Measurements from ENCODE around the gene KCNE2. TPM values are rescaled to one million over a fixed set of nuclear protein-coding genes. Genes with fewer than 3 reads are reported as not detected.

KCNE2 gene
- total and polyA plus RNA-seq, 2 of the 8 experiments (the other 6 are each of a cell fraction or from before 2014, with no cell fraction given): 0.09 to 0.37 TPM

GRCh38 chr21:34367320-34367935, 3.6 kb downstream of the KCNE2 start:
- H2BK120ac ChIP-seq (replicated peaks; ENCODE audit: low read depth, low read length): no peak overlapping the region
- WGBS, 2 experiments (ENCODE audit: extremely low coverage in 1 of 2, insufficient coverage in 1 of 2, insufficient read length in 1 of 2, insufficient replicate concordance in 2 of 2, low coverage in 1 of 2, low lambda C conversion rate in 2 of 2, missing lambda C conversion rate in 1 of 2): 73% methylated on average over 3 of the region's 3 CpGs; no CpG with 5 or more reads in 1 of the 2 experiments
- no peak for TF ChIP-seq MAX (IDR thresholded peaks at IDR 0.05)
- TF ChIP-seq SIX5 (IDR thresholded peaks at IDR 0.05; ENCODE audit: low read depth, low read length): no peak
- no peak for TF ChIP-seq POLR2AphosphoS5 (IDR thresholded peaks at IDR 0.05; ENCODE audit: low read depth, low read length)
- TF ChIP-seq CTCF (IDR thresholded peaks at IDR 0.05; ENCODE audit: control extremely low read depth in 1 of 3, insufficient read depth in 1 of 3, low read depth in 1 of 3, low read length in 3 of 3): peak in 2 of 3 experiments; percentile 54 to 65; a peak in 2 of 4 replicates
- no peak for TF ChIP-seq TAF7 (optimal IDR thresholded peaks at IDR 0.05; ENCODE audit: borderline replicate concordance, low read depth, low read length)
- TF ChIP-seq RAD21 (IDR thresholded peaks at IDR 0.05 in 1 of 2, conservative IDR thresholded peaks at IDR 0.05 in 1 of 2; ENCODE audit: low read depth in 2 of 2, low read length in 2 of 2): peak; percentile 52
- TF ChIP-seq NRF1 (IDR thresholded peaks at IDR 0.05; ENCODE audit: low read depth, low read length): no peak
- no peak overlapping the region for H3K56ac ChIP-seq (replicated peaks; ENCODE audit: insufficient read length, low read depth, low read length)
- H4K5ac ChIP-seq (ENCODE audit: insufficient read length, low read depth, low read length): no peak overlapping the region
- H3K4me2 ChIP-seq (ENCODE audit: insufficient read depth in 1 of 2, low read depth in 2 of 2, low read length in 2 of 2): no peak overlapping the region
- H2BK20ac ChIP-seq (ENCODE audit: low read length): no peak overlapping the region
- H2BK5ac ChIP-seq (ENCODE audit: low read depth, low read length): no peak overlapping the region
- no peak overlapping the region for H3K9ac ChIP-seq (replicated peaks in 1 of 4; ENCODE audit: extremely low read depth in 1 of 4, low read depth in 3 of 4, low read length in 3 of 4)
- H3K27me3 ChIP-seq (replicated peaks in 1 of 4; ENCODE audit: control insufficient read depth in 3 of 4, extremely low read depth in 1 of 4, insufficient read depth in 3 of 4, low read length in 3 of 4): no peaks in the 10 kb centered on the region; a peak in 1 of 7 replicates
- peaks cover 0 to 3% (median 0%) of the 10 kb centered on the region in 4 experiments; a peak in 2 of 7 replicates for H3K4me1 ChIP-seq (replicated peaks in 1 of 4; ENCODE audit: control insufficient read depth in 3 of 4, insufficient read depth in 4 of 4, low read length in 3 of 4)
- FAIRE-seq (no peak), DNase-seq (ENCODE audit: low read depth in 1 of 2, low spot score in 2 of 2) (peak in 1 of 2 experiments; percentile 47)
- no peak overlapping the region for H3K27ac ChIP-seq (ENCODE audit: low read depth, low read length)
- H2AK5ac ChIP-seq (ENCODE audit: low read depth, low read length): no peak overlapping the region
- 0 out of 2 replicates have a peak overlapping the region, but pooled peaks have one; percentile 17 for H2BK12ac ChIP-seq (ENCODE audit: low read depth, low read length)
- no peaks in the 10 kb centered on the region for H3K79me2 ChIP-seq (ENCODE audit: control insufficient read depth in 1 of 2, insufficient read depth in 2 of 2, low read length in 2 of 2)
- POLR2A ChIA-PET (ENCODE audit: partially characterized antibody): interaction anchor here (0.7 to 1.0 kb wide), 2 partner anchors 25 to 444 kb away, joined by 3 read pairs; no protein-coding TSS in a partner anchor
- H2BK15ac ChIP-seq (ENCODE audit: low read length): no peak overlapping the region
- H3K23ac ChIP-seq (ENCODE audit: insufficient read length): no peak overlapping the region
- H3K18ac ChIP-seq (ENCODE audit: extremely low read depth, low read length): peak overlapping the region; percentile 60; the same call in 1 of the 2 replicates
- H3K79me1 ChIP-seq (ENCODE audit: low read depth, low read length): no peaks in the 10 kb centered on the region
- peak overlapping the region; percentile 36; the same call in 1 of the 2 replicates for H2AFZ ChIP-seq (ENCODE audit: low read length)
- H4K91ac ChIP-seq (replicated peaks; ENCODE audit: insufficient read length, low read length): no peak overlapping the region
- no peak overlapping the region for H3K4ac ChIP-seq (replicated peaks; ENCODE audit: insufficient read length, low read depth, low read length)
- CTCF ChIA-PET (ENCODE audit: partially characterized antibody): interaction anchor here (0.5 to 1.8 kb wide), 21 partner anchors 9 to 923 kb away, joined by 3 to 8 read pairs (median 3); no protein-coding TSS in a partner anchor
- no peaks in the 10 kb centered on the region for H3K36me3 ChIP-seq (ENCODE audit: control insufficient read depth in 2 of 4, insufficient read depth in 4 of 4, low read length in 3 of 4)
- no peak overlapping the region for H4K8ac ChIP-seq (ENCODE audit: extremely low read depth, insufficient read depth, low read length)
- no peaks in the 10 kb centered on the region for H3K9me3 ChIP-seq (ENCODE audit: insufficient read depth in 2 of 2, low read depth in 1 of 2, low read length in 1 of 2)
- H3K14ac ChIP-seq (ENCODE audit: insufficient read length): no peak overlapping the region
- no peaks in the 10 kb centered on the region for H3K23me2 ChIP-seq (ENCODE audit: low read depth, low read length)
- no peaks in the 10 kb centered on the region for H4K20me1 ChIP-seq (replicated peaks in 1 of 2; ENCODE audit: control insufficient read depth in 1 of 2, insufficient read depth in 2 of 2, low read length in 2 of 2)
- no peak overlapping the region for H3K4me3 ChIP-seq (ENCODE audit: extremely low read depth in 1 of 4, insufficient read depth in 2 of 4, low read depth in 3 of 4, low read length in 4 of 4)

All from H1 (cell line).